GM19467 (cell line): ENCODE measurements around the gene VWA8.
"Not testable (repeated sequence)": the region's sequence is repeated elsewhere in the genome, so short reads cannot be mapped to it uniquely, and the experiment has no call there.

ENCODE experiments used
- ATAC-seq: cut with Tn5 transposase; IDR thresholded peaks from one replicate; pipeline ENCODE4 v1.9.1; 2021; ENCODE audit warnings: mild to moderate bottlenecking, moderate library complexity; ENCODE audit not compliant: unreplicated experiment

Gene VWA8

GRCh38 chr13:41751734-41752445 lies 209.0 kb downstream of the VWA8 start:
- no peak for ATAC-seq

- no peak for ATAC-seq
Observed at GRCh38 chr13:41751277-41751676, 209.6 kb downstream of the VWA8 start.

GRCh38 chr13:41746259-41746658 lies 214.7 kb downstream of the VWA8 start:
- ATAC-seq, result no peak

- ATAC-seq, result not testable (repeated sequence)
Observed at GRCh38 chr13:41745496-41745895, 215.4 kb downstream of the VWA8 start.

DNA sequence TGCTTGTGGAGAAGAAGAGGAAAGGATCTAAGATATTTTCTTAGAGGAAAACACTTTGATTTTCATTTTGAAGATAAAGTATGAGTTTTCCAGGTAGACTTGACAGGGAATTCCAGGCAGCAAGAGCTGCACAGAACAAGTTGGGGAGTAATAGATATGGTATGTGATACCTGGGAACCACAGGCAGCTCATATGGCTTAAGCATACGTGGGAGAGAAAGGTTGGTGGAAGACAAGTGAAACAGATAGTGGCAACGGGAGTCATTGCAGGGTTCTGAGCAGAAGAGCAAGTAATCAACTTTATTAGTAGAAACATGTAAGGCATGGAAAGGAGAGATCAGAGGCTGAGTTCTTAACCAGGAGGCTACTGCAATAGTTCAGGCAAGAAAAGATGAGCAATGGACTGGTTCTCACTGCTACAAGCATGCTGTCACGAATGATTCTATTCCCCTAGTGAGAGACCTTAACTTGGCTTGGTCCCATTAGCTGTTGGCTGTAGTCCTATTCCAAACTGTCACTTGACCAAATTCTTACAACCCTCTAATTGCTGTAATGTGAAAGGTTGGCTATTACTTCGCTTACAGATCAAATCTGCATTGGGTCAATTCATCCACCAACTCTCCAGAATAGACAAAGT lies 217.9 kb downstream of the VWA8 start:
- ATAC-seq, result no peak

DNA sequence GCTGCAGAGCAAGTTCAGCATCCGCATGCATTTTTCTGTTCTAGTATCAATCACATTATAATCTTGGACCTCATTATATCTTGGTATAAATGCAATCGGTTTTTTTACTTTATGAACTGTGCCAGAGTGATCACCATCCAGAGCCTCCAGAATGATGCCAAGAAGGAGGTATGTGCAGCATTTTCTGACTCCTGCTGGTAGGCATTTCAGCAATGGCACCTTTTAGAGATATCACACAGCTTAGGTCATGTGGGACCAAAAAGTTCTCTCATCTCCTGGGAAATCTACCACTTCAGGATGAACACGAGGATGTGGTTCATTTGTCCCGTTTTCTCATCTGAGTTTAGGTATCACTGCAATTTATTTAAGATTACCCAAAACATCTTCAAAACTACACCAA lies 220.4 kb downstream of the VWA8 start:
- ATAC-seq, result no peak

- ATAC-seq, result no peak
Observed at GRCh38 chr13:41722684-41723535, 238.0 kb downstream of the VWA8 start.

DNA sequence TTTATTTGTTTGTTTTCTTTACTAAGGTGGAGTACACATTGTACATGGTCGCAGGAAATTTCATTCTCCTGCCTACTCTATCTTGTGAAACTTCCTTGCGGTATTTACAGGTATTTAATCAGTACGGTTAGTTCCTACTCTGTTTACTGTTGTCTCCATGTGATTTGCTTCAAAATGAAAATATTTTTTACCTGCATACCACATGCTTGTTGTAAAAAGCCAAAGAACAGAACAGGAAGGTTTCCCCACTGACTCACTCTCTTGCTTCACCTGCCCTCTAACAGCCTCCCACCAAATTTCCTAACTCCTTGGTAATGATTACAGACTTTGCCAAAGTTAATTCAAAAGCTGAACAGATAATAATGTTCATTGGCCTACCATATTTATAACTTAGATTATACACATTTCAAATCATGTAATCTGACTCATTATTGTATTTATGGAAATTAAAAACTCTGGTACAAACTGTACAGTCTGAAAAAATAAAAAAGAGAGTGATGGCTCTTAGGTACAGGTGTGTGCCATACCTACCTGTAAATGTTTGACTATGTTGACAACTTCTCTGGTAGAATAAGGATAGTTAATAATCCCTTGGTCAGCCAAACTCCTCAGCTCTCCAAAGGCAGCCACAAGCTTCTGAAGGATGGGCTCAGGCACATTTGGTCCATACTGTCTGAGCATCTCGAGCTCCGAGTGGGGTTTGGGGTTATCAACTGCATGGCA lies 239.9 kb downstream of the VWA8 start:
- no peak for ATAC-seq

GRCh38 chr13:41716236-41716635 lies 244.7 kb downstream of the VWA8 start:
- ATAC-seq, result no peak

- ATAC-seq, result no peak
Observed at GRCh38 chr13:41713405-41713804, 247.5 kb downstream of the VWA8 start.

DNA sequence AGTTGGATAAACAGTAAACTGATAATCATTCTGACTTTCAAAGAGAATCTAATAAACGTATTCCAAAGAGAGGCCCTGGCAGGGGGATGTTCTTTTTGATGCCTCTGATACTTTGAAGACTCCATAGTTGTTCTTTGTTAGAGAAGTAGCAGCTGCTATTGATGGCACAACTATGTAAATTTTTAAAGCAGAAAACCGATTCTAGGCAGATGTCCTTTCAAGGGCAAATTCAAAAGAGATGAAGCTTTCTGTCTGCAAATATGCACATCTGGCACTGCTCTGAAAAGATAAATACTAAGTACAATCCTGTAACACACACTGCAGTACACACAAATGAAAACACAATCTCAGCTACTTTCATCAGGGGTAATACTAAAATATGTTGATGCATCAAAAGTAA lies 250.1 kb downstream of the VWA8 start:
- ATAC-seq, result no peak

DNA sequence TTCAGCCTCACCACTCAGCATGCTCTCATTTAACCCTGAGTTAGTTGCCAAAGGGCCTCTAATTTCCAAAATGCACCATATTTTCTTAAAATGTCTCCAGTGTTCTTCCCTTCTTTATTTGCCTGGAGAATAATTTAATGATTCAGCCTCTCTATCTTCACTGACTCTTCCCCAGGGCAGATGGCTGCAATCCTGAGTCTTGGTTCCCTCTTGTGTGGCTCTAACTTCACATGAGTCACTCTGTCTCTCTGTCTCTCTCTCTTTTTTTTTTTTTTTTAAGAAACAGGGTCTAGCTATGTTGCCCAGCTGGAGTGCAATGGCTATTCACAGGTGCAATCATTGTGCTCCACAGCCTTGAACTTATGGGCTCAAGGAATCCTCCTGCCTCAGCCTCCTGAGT lies 251.4 kb downstream of the VWA8 start:
- no peak for ATAC-seq

GRCh38 chr13:41708713-41709112 lies 252.2 kb downstream of the VWA8 start:
- ATAC-seq, result no peak

GRCh38 chr13:41707194-41707821 lies 253.6 kb downstream of the VWA8 start:
- ATAC-seq, result no peak

DNA sequence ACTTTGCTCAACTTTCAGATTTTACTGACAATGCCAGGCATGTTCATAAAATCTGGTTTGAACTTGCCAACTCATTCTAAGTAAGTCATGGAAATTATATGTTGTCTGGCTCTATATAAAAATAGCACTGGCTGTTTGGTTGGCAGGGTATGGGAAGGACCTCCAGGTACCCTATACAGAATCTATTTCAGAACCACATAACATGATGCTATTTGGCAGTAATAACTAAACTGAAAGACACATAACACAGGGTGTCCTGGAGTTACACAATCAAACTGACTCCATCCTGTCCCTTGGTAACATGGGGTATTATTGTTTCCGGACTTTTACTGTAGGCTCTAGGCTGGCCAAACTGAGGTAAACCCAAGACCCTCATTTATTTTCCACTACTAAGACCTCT lies 254.8 kb downstream of the VWA8 start:
- ATAC-seq, result no peak

DNA sequence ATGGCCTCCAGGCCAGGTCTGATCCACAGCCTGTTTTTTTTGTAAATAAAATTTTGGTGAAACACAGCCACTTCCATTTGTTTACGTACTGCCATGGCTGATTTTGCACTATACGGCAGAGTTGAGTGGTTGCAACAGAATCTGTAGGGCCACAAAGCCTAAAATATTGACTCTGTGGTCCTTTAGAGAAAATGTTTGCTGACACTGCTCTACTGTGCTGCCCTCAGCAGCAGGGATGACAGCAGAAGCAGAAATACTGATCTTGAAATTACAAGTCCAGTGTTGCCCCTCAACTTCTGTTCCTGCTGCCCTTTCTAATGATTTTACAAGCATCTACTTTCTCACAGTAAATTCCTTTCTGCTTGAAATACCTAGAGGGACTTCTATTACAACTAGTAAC lies 258.4 kb downstream of the VWA8 start:
- ATAC-seq, result no peak

GRCh38 chr13:41701676-41702075 lies 259.2 kb downstream of the VWA8 start:
- ATAC-seq, result no peak

- no peak for ATAC-seq
Observed at GRCh38 chr13:41700790-41701310, 260.1 kb downstream of the VWA8 start.

DNA sequence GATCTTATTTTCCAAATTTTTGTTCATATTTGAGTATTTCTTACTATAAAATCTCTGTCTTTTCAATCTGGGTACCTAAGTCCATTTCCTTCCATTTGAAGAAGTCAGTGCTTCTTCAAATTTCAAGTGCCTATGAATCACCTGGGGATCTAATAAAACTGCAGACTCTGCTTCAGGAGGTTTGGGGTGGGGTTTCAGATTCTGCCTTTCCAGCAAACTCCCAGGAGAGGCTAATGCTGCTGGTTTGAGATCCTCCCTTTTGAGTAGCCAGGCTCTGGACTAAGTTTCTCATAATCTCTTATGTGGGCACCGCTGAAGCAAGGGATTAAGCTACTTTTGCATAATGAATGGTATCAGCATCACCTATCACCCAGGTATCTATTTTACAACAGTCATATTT lies 261.1 kb downstream of the VWA8 start:
- ATAC-seq, result no peak

DNA sequence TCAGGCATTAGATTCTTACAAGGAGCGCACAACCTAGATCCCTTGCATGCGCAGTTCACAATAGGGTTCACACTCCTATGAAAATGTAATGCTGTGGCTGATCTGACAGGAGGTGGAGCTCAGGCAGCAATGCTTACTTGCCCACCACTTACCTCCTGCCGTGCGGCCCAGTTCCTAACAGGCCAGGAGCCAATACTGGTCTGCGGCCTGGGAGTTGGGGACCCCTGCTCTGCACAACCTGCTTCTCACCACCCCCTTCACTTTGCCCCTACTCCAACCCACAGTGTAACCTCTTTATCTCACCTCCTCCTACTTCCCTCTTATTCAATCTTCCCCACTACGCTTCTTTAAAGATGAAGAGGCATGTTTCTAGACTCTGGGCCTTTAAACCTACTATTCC lies 263.3 kb downstream of the VWA8 start:
- no peak for ATAC-seq
